ENCODE measurements around the gene PSMD3. TPM values are rescaled to one million over a fixed set of nuclear protein-coding genes. Genes with fewer than 3 reads are reported as not detected.
"Not testable (repeated sequence)": the region's sequence is repeated elsewhere in the genome, so short reads cannot be mapped to it uniquely, and the experiment has no call there.

PSMD3 gene
- total RNA-seq, 2 experiments from 2014 or later: 104 to 116 TPM

- no peak for DNase-seq
- no peak overlapping the region for H3K4me3 Mint-ChIP-seq
- no peaks in the 10 kb centered on the region for H3K9me3 Mint-ChIP-seq (ENCODE audit: insufficient read depth)
- no peaks in the 10 kb centered on the region for H3K27me3 Mint-ChIP-seq (ENCODE audit: low read depth)
- ChIA-PET POLR2A (interaction anchor here (1.5 kb wide), 1 partner anchor 33 kb away, joined by 4 read pairs; the partner anchor contains the start of gene PSMD3), CTCF (interaction anchor here (1.0 to 1.2 kb wide), 2 partner anchors 16 to 33 kb away, joined by 3 to 5 read pairs; partner anchors contain the start of gene PSMD3)
- H3K27ac Mint-ChIP-seq: no peak overlapping the region
- no peak for ATAC-seq
- H3K36me3 Mint-ChIP-seq (ENCODE audit: low read depth): no peaks in the 10 kb centered on the region
- peaks cover 20% of the 10 kb centered on the region for H3K4me1 Mint-ChIP-seq (ENCODE audit: low read depth)
Observed at GRCh38 chr17:39946551-39947330, 33.9 kb upstream of the PSMD3 start.

GRCh38 chr17:39948489-39948828, 32.1 kb upstream of the PSMD3 start:
- DNase-seq; POLR2A ChIA-PET; H3K27me3 Mint-ChIP-seq (ENCODE audit: low read depth); CTCF ChIA-PET; H3K36me3 Mint-ChIP-seq (ENCODE audit: low read depth); H3K4me3 Mint-ChIP-seq; ATAC-seq; H3K9me3 Mint-ChIP-seq (ENCODE audit: insufficient read depth): not testable (repeated sequence)
- peaks cover 32% of the 10 kb centered on the region for H3K4me1 Mint-ChIP-seq (ENCODE audit: low read depth)
- peak overlapping the region; percentile 52 for H3K27ac Mint-ChIP-seq

GRCh38 chr17:39949028-39949427, 31.6 kb upstream of the PSMD3 start:
- Mint-ChIP-seq H3K9me3 (ENCODE audit: insufficient read depth) (no peaks in the 10 kb centered on the region), H3K4me3 (no peak overlapping the region), H3K4me1 (ENCODE audit: low read depth) (peaks cover 36% of the 10 kb centered on the region), H3K36me3 (ENCODE audit: low read depth) (no peaks in the 10 kb centered on the region), H3K27ac (no peak overlapping the region), H3K27me3 (ENCODE audit: low read depth) (peaks cover 2% of the 10 kb centered on the region)
- CTCF ChIA-PET: interaction anchor here (1.0 kb wide), 1 partner anchor 31 kb away, joined by 3 read pairs; no protein-coding TSS in a partner anchor
- DNase-seq (no peak), ATAC-seq (no peak)
- POLR2A ChIA-PET: no interaction called here

GRCh38 chr17:39950871-39951348, 29.7 kb upstream of the PSMD3 start:
- Mint-ChIP-seq H3K36me3 (ENCODE audit: low read depth) (no peaks in the 10 kb centered on the region), H3K4me3 (no peak overlapping the region), H3K4me1 (ENCODE audit: low read depth) (peaks cover 36% of the 10 kb centered on the region), H3K27ac (no peak overlapping the region), H3K27me3 (ENCODE audit: low read depth) (peaks cover 2% of the 10 kb centered on the region), H3K9me3 (ENCODE audit: insufficient read depth) (no peaks in the 10 kb centered on the region)
- CTCF ChIA-PET: interaction anchor here (0.6 kb wide), 1 partner anchor 12 kb away, joined by 3 read pairs; no protein-coding TSS in a partner anchor
- ATAC-seq (no peak), DNase-seq (no peak)
- POLR2A ChIA-PET: interaction anchor here (1.2 kb wide), 1 partner anchor 25 kb away, joined by 5 read pairs; no protein-coding TSS in a partner anchor

- CTCF ChIA-PET: interaction anchor here (1.5 kb wide), 1 partner anchor 216 kb away, joined by 3 read pairs; no protein-coding TSS in a partner anchor
- no peaks in the 10 kb centered on the region for H3K9me3 Mint-ChIP-seq (ENCODE audit: insufficient read depth)
- H3K27ac Mint-ChIP-seq: no peak overlapping the region
- POLR2A ChIA-PET: interaction anchor here (0.6 kb wide), 1 partner anchor 36 kb away, joined by 3 read pairs; no protein-coding TSS in a partner anchor
- ATAC-seq (no peak), DNase-seq (no peak)
- H3K36me3 Mint-ChIP-seq (ENCODE audit: low read depth): no peaks in the 10 kb centered on the region
- peaks cover 36% of the 10 kb centered on the region for H3K4me1 Mint-ChIP-seq (ENCODE audit: low read depth)
- peaks cover 2% of the 10 kb centered on the region for H3K27me3 Mint-ChIP-seq (ENCODE audit: low read depth)
- peak overlapping the region; percentile 61 for H3K4me3 Mint-ChIP-seq
Observed at GRCh38 chr17:39951924-39952679, 28.5 kb upstream of the PSMD3 start.

- no peaks in the 10 kb centered on the region for H3K9me3 Mint-ChIP-seq (ENCODE audit: insufficient read depth)
- peaks cover 29% of the 10 kb centered on the region for H3K4me1 Mint-ChIP-seq (ENCODE audit: low read depth)
- ATAC-seq: peak; percentile 86
- ChIA-PET POLR2A (interaction anchor here (2.0 to 2.4 kb wide), 2 partner anchors 26 to 27 kb away, joined by 6 to 16 read pairs; partner anchors contain the start of genes ORMDL3 and PSMD3), CTCF (interaction anchor here (1.5 to 9.2 kb wide), 2 partner anchors 28 to 216 kb away, joined by 3 to 115 read pairs; partner anchors contain the start of gene PSMD3)
- H3K36me3 Mint-ChIP-seq (ENCODE audit: low read depth): no peaks in the 10 kb centered on the region
- peak overlapping the region; percentile 88 for H3K27ac Mint-ChIP-seq
- H3K4me3 Mint-ChIP-seq: peak overlapping the region; percentile 77
- DNase-seq: peak; percentile 97
- H3K27me3 Mint-ChIP-seq (ENCODE audit: low read depth): peaks cover 2% of the 10 kb centered on the region
Observed at GRCh38 chr17:39952680-39953470, 27.7 kb upstream of the PSMD3 start.

- ATAC-seq: no peak
- Mint-ChIP-seq H3K27ac (peak overlapping the region; percentile 88), H3K9me3 (ENCODE audit: insufficient read depth) (no peaks in the 10 kb centered on the region), H3K27me3 (ENCODE audit: low read depth) (peaks cover 2% of the 10 kb centered on the region), H3K4me3 (peak overlapping the region; percentile 77), H3K4me1 (ENCODE audit: low read depth) (peaks cover 25% of the 10 kb centered on the region), H3K36me3 (ENCODE audit: low read depth) (no peaks in the 10 kb centered on the region)
- ChIA-PET POLR2A (interaction anchor here (0.7 to 2.4 kb wide), 3 partner anchors 12 to 27 kb away, joined by 4 to 16 read pairs (median 6); partner anchors contain the start of genes ORMDL3 and PSMD3), CTCF (interaction anchor here (1.5 to 9.2 kb wide), 2 partner anchors 27 to 215 kb away, joined by 3 to 115 read pairs; partner anchors contain the start of gene PSMD3)
- no peak for DNase-seq
Observed at GRCh38 chr17:39953471-39953888, 27.1 kb upstream of the PSMD3 start.

- ATAC-seq (no peak), DNase-seq (no peak)
- ChIA-PET POLR2A (interaction anchor here (1.1 to 2.4 kb wide), 3 partner anchors 25 to 28 kb away, joined by 3 to 16 read pairs (median 6); partner anchors contain the start of genes ORMDL3 and PSMD3), CTCF (interaction anchor here (0.7 to 9.2 kb wide), 3 partner anchors 26 to 224 kb away, joined by 3 to 115 read pairs (median 3); partner anchors contain the start of genes MIEN1 and PSMD3)
- Mint-ChIP-seq H3K4me1 (ENCODE audit: low read depth) (peaks cover 24% of the 10 kb centered on the region), H3K27me3 (ENCODE audit: low read depth) (peaks cover 2% of the 10 kb centered on the region), H3K9me3 (ENCODE audit: insufficient read depth) (no peaks in the 10 kb centered on the region), H3K36me3 (ENCODE audit: low read depth) (no peaks in the 10 kb centered on the region), H3K27ac (no peak overlapping the region), H3K4me3 (no peak overlapping the region)
Observed at GRCh38 chr17:39954876-39955275, 25.7 kb upstream of the PSMD3 start.

GRCh38 chr17:39955726-39956225, 24.8 kb upstream of the PSMD3 start:
- no peak for DNase-seq
- H3K27me3 Mint-ChIP-seq (ENCODE audit: low read depth): peaks cover 2% of the 10 kb centered on the region
- H3K4me1 Mint-ChIP-seq (ENCODE audit: low read depth): peaks cover 21% of the 10 kb centered on the region
- H3K4me3 Mint-ChIP-seq: no peak overlapping the region
- no peak for ATAC-seq
- no peak overlapping the region for H3K27ac Mint-ChIP-seq
- H3K36me3 Mint-ChIP-seq (ENCODE audit: low read depth): no peaks in the 10 kb centered on the region
- H3K9me3 Mint-ChIP-seq (ENCODE audit: insufficient read depth): no peaks in the 10 kb centered on the region
- ChIA-PET POLR2A (interaction anchor here (1.0 kb wide), 1 partner anchor 30 kb away, joined by 3 read pairs; no protein-coding TSS in a partner anchor), CTCF (interaction anchor here (1.0 to 9.2 kb wide), 2 partner anchors 25 to 156 kb away, joined by 4 to 115 read pairs; partner anchors contain the start of gene PSMD3)

GRCh38 chr17:39960524-39961041, 20.0 kb upstream of the PSMD3 start:
- Mint-ChIP-seq H3K27me3 (ENCODE audit: low read depth) (peaks cover 4% of the 10 kb centered on the region), H3K4me1 (ENCODE audit: low read depth) (peaks cover 30% of the 10 kb centered on the region), H3K36me3 (ENCODE audit: low read depth) (no peaks in the 10 kb centered on the region), H3K4me3 (no peak overlapping the region), H3K27ac (no peak overlapping the region), H3K9me3 (ENCODE audit: insufficient read depth) (no peaks in the 10 kb centered on the region)
- no peak for DNase-seq
- ChIA-PET CTCF (interaction anchor here (3.9 to 9.2 kb wide), 2 partner anchors 16 to 20 kb away, joined by 19 to 115 read pairs; partner anchors contain the start of gene PSMD3), POLR2A (no interaction called here)
- ATAC-seq: no peak

All from activated CD8-positive, alpha-beta T cell treated with anti-CD3 and anti-CD28 coated beads, Interleukin-2, amount 10 ng/mL, durations not matched to agents 7 days and 5 days (primary cell).